Activated CD4-positive, CD25-positive, alpha-beta regulatory T cell treated with anti-CD3 and anti-CD28 coated beads, Interleukin-2, amount 50 U/mL, for 24 hours (primary cell): ENCODE results near the gene CT47C1.

ENCODE experiments used
- ATAC-seq, 2 donors: fragments of 150-1000 bp; cut with Tn5 transposase; one replicate each; pipeline ENCODE4 v1.10.0; 2021; ENCODE audit warnings: mild to moderate bottlenecking in 1 of 2, moderate library complexity in 1 of 2

CT47C1 gene

GRCh38 chrX:119075270-119076025 lies 2.7 kb downstream of the CT47C1 start:
- ATAC-seq, result no peak

GRCh38 chrX:119082278-119082677 lies 9.5 kb downstream of the CT47C1 start:
- no peak for ATAC-seq

- ATAC-seq, result no peak
These were observed 12.0 kb downstream of the CT47C1 start for GRCh38 chrX:119084766-119085165.

- no peak for ATAC-seq
These were observed 14.3 kb downstream of the CT47C1 start for GRCh38 chrX:119087121-119087520.

- no peak for ATAC-seq
These were observed 16.8 kb downstream of the CT47C1 start for GRCh38 chrX:119089619-119090018.

GRCh38 chrX:119090627-119091026 lies 17.8 kb downstream of the CT47C1 start:
- no peak for ATAC-seq

GRCh38 chrX:119093991-119094735 lies 21.4 kb downstream of the CT47C1 start:
- ATAC-seq, result no peak

GRCh38 chrX:119094819-119095218 lies 22.0 kb downstream of the CT47C1 start:
- no peak for ATAC-seq

GRCh38 chrX:119095936-119096335 lies 23.1 kb downstream of the CT47C1 start:
- no peak for ATAC-seq

GRCh38 chrX:119101168-119101567 lies 28.4 kb downstream of the CT47C1 start:
- ATAC-seq, result no peak

- ATAC-seq, result no peak
These were observed 33.0 kb downstream of the CT47C1 start for GRCh38 chrX:119105826-119106225.

GRCh38 chrX:119107206-119107605 lies 34.4 kb downstream of the CT47C1 start:
- no peak for ATAC-seq

GRCh38 chrX:119118780-119119395 lies 46.1 kb downstream of the CT47C1 start:
- ATAC-seq, result peak; percentile 71 to 73

- ATAC-seq, result no peak
These were observed 48.5 kb downstream of the CT47C1 start for GRCh38 chrX:119121341-119121740.
